Gastroesophageal sphincter (tissue), 4 donors: ENCODE measurements around the gene TEKT2. TPM values are rescaled to one million over a fixed set of nuclear protein-coding genes. Genes with fewer than 3 reads are reported as not detected.

ENCODE experiments used
- ATAC-seq: fragments of 150-250 bp; one replicate; pipeline ENCODE4 v1.9.1; 2016; ENCODE audit warnings: mild to moderate bottlenecking, moderate library complexity
- H3K27ac ChIP-seq, 4 donors: fragments of 200-600 bp; sonication (generic) in 3 of 4; 1 replicate in 3 of 4; 2 replicates in 1 of 4; pipeline ENCODE4 v1.5.1; 2016 to 2019
- H3K27me3 ChIP-seq: fragments of 200-600 bp; sonication (generic); one replicate; pipeline ENCODE4 v1.5.1; 2019
- H3K36me3 ChIP-seq, 2 donors: fragments of 200-600 bp; sonication (generic); one replicate each; pipeline ENCODE4 v1.5.1; 2019; ENCODE audit warnings: control low read depth in 1 of 2
- H3K4me1 ChIP-seq, 3 donors: fragments of 200-600 bp; sonication (generic); 1 replicate in 2 of 3; 2 replicates in 1 of 3; pipeline ENCODE4 v1.5.1; 2016 to 2019; ENCODE audit warnings: control low read depth in 2 of 3
- H3K4me3 ChIP-seq, 2 donors: fragments of 200-600 bp; sonication (generic); one replicate each; pipeline ENCODE4 v1.5.1; 2019; ENCODE audit warnings: mild to moderate bottlenecking in 1 of 2, moderate library complexity in 1 of 2
- H3K9me3 ChIP-seq, 3 donors: fragments of 200-600 bp; sonication (generic); one replicate each; pipeline ENCODE4 v1.5.1; 2017 to 2019; ENCODE audit warnings: control low read depth in 2 of 3
- CTCF ChIP-seq, 4 experiments: fragments of 200-600 bp in 2 of 4; fragments of 450-650 bp in 2 of 4; sonication (generic) in 1 of 4; IDR thresholded peaks; one replicate each; pipeline ENCODE4 v1.5.1; 2017 to 2019; ENCODE audit warnings: antibody characterized with exemption in 4 of 4, mild to moderate bottlenecking in 2 of 4, moderate library complexity in 2 of 4
- EP300 ChIP-seq: sonication (generic); formaldehyde crosslinking; IDR thresholded peaks from one replicate; pipeline ENCODE4 v1.6.1; 2017; ENCODE audit warnings: antibody characterized with exemption, mild to moderate bottlenecking
- POLR2A ChIP-seq, 2 donors: fragments of 450-650 bp; IDR thresholded peaks; one replicate each; pipeline ENCODE4 v1.6.1; 2017; ENCODE audit warnings: antibody characterized with exemption in 2 of 2, mild to moderate bottlenecking in 2 of 2, moderate library complexity in 1 of 2
- POLR2AphosphoS5 ChIP-seq: sonication (generic); formaldehyde crosslinking; IDR thresholded peaks from one replicate; pipeline ENCODE4 v1.6.1; 2017; ENCODE audit warnings: antibody characterized with exemption
- WGBS, 2 donors: methylation state at CpG; one replicate each; pipeline ENCODE4 v1.1.5; 2018; ENCODE audit warnings: low coverage in 1 of 2; 5-methylcytosine and 5-hydroxymethylcytosine counted together
- total RNA-seq, 4 donors: library from RNA; depleted of rRNA; stranded (reverse); fragments of >200 nt; gene quantifications; one replicate each; pipeline ENCODE4 v1.1.0, GENCODE V29; 2016

The TEKT2 gene
- total RNA-seq, 4 donors from 2014 or later: 0.73 TPM; not detected in 3

GRCh38 chr1:36115931-36116330 is 32.0 kb downstream of the TEKT2 start:
- Histone ChIP-seq H3K27ac (peak overlapping the region; percentile 26 to 82 (median 80)), H3K4me1 (peaks cover 0 to 58% (median 30%) of the 10 kb centered on the region in 3 donors), H3K4me3 (no peak overlapping the region), H3K27me3 (no peaks in the 10 kb centered on the region), H3K9me3 (no peaks in the 10 kb centered on the region), H3K36me3 (no peaks in the 10 kb centered on the region)
- TF ChIP-seq POLR2A (IDR thresholded peaks at IDR 0.05): no peak
- no peak for TF ChIP-seq CTCF (IDR thresholded peaks at IDR 0.05)
- TF ChIP-seq POLR2AphosphoS5: no peak
- no peak for TF ChIP-seq EP300
- 40 to 53% methylated on average over 1 to 4 of the region's 5 CpGs for WGBS, 2 donors
- peak; percentile 35 for ATAC-seq

- WGBS, 2 donors: 78 to 80% methylated on average over 1 to 2 of the region's 5 CpGs
- peaks cover 0 to 58% (median 30%) of the 10 kb centered on the region in 3 donors for H3K4me1 ChIP-seq
- H3K9me3 ChIP-seq: no peaks in the 10 kb centered on the region
- peak overlapping the region in 3 of 4 donors; percentile 60 to 82 (median 79) for H3K27ac ChIP-seq
- ATAC-seq: no peak
- no peak for TF ChIP-seq POLR2A (IDR thresholded peaks at IDR 0.05)
- TF ChIP-seq EP300: no peak
- TF ChIP-seq POLR2AphosphoS5: no peak
- no peak for TF ChIP-seq CTCF (IDR thresholded peaks at IDR 0.05)
- no peaks in the 10 kb centered on the region for H3K36me3 ChIP-seq
- H3K27me3 ChIP-seq: no peaks in the 10 kb centered on the region
- no peak overlapping the region for H3K4me3 ChIP-seq
Measured at GRCh38 chr1:36116901-36117300, 33.0 kb downstream of the TEKT2 start.

- Histone ChIP-seq H3K27ac (peak overlapping the region; percentile 11 to 82 (median 73)), H3K9me3 (no peaks in the 10 kb centered on the region), H3K27me3 (no peaks in the 10 kb centered on the region), H3K36me3 (no peaks in the 10 kb centered on the region), H3K4me3 (no peak overlapping the region), H3K4me1 (peaks cover 0 to 66% (median 30%) of the 10 kb centered on the region in 3 donors)
- 60 to 79% methylated on average over 2 to 4 of the region's 10 CpGs for WGBS, 2 donors
- TF ChIP-seq POLR2AphosphoS5: no peak
- no peak for TF ChIP-seq POLR2A (IDR thresholded peaks at IDR 0.05)
- TF ChIP-seq CTCF (IDR thresholded peaks at IDR 0.05): no peak
- TF ChIP-seq EP300: no peak
- ATAC-seq: no peak
Measured at GRCh38 chr1:36118447-36119204, 34.7 kb downstream of the TEKT2 start.

GRCh38 chr1:36119456-36119855 is 35.6 kb downstream of the TEKT2 start:
- no CpG with 5 or more reads among the region's 9 CpGs for WGBS, 2 donors
- Histone ChIP-seq H3K4me3 (no peak overlapping the region), H3K36me3 (no peaks in the 10 kb centered on the region), H3K9me3 (no peaks in the 10 kb centered on the region), H3K27me3 (no peaks in the 10 kb centered on the region), H3K4me1 (peaks cover 0 to 72% (median 39%) of the 10 kb centered on the region in 3 donors), H3K27ac (peak overlapping the region in 3 of 4 donors; percentile 67 to 82 (median 79))
- ATAC-seq: peak; percentile 14
- TF ChIP-seq POLR2AphosphoS5 (peak; percentile 63), CTCF (IDR thresholded peaks at IDR 0.05) (no peak), POLR2A (IDR thresholded peaks at IDR 0.05) (no peak), EP300 (no peak)
